IPS DF 6.9 (cell line): ENCODE data around the gene CCNQ.

ENCODE experiments used
- DNase-seq: peaks from one replicate; pipeline ENCODE4 v3.0.0-alpha.2; 2013; ENCODE audit warnings: low read depth, low spot score
- H3K27ac ChIP-seq: one replicate; pipeline ENCODE4 v1.5.1; 2013; ENCODE audit warnings: low read length, control low read depth
- H3K27me3 ChIP-seq: 2 replicates; pipeline ENCODE4 v1.6.1; 2013; ENCODE audit warnings: mild to moderate bottlenecking, low read length; ENCODE audit not compliant: control insufficient read depth, insufficient read depth
- H3K36me3 ChIP-seq: 2 replicates; pipeline ENCODE4 v1.6.1; 2013; ENCODE audit warnings: low read length; ENCODE audit not compliant: control insufficient read depth, insufficient read depth
- H3K4me1 ChIP-seq: 2 replicates; pipeline ENCODE4 v1.6.1; 2013; ENCODE audit warnings: low read length; ENCODE audit not compliant: control insufficient read depth, insufficient read depth
- H3K4me3 ChIP-seq: 2 replicates; pipeline ENCODE4 v1.5.1; 2013; ENCODE audit warnings: mild to moderate bottlenecking, low read length
- H3K9me3 ChIP-seq: 2 replicates; pipeline ENCODE4 v1.6.1; 2013; ENCODE audit warnings: low read length, inconsistent platforms; ENCODE audit not compliant: control insufficient read depth, insufficient read depth
- WGBS: extraction: QIAGEN DNeasy Blood & Tissue Kit; methylation state at CpG from one replicate; pipeline ENCODE4 v1.1.7; 2013; ENCODE audit warnings: mixed read lengths, missing lambda C conversion rate; ENCODE audit not compliant: insufficient read length, insufficient coverage; 5-methylcytosine and 5-hydroxymethylcytosine counted together

The CCNQ gene

DNA sequence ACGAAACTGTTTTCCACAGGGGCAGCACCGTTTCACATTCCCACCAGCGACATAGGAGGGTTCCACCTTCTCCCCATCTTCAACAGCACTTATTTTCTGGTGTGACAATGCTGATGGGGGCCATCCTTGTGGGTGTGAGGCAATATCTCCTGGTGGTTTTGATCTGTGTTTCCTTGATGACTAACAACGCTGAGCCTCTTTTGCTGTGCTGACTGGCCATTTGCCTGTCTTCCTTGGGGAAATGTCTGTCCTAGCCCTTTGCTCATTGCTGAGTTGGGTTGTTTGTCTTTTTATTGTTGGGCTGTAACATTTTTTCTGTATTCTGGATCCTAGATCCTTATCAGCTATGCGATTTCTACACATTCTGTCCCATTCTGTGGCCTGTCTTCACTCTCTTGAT lies 47.8 kb downstream of the CCNQ start:
- no peaks in the 10 kb centered on the region for H3K9me3 ChIP-seq
- no peak overlapping the region for H3K4me3 ChIP-seq
- no peak overlapping the region for H3K27ac ChIP-seq
- no peaks in the 10 kb centered on the region for H3K27me3 ChIP-seq
- no peak for DNase-seq
- no peaks in the 10 kb centered on the region for H3K4me1 ChIP-seq
- WGBS = no CpG with 5 or more reads among the region's 5 CpGs
- H3K36me3 ChIP-seq = no peaks in the 10 kb centered on the region

DNA sequence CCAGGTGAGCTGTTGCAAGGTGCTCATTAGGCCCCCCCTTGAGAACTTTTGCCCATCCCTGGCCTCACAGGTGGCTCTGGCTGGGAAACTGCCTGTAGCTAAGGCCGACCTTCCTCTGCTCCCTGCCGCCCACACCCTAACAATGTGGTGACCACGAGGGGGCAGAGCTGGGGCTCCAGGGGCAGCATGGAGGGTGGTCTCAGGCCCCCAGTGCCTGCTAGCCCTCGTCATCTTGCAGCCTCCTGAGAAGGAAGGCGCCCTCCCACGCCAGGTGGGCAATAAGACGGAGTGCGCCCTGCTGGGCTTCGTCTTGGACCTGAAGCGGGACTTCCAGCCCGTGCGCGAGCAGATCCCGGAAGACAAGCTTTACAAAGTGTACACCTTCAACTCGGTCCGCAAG lies 49.1 kb downstream of the CCNQ start:
- no CpG with 5 or more reads among the region's 16 CpGs for WGBS
- H3K27me3 ChIP-seq = no peaks in the 10 kb centered on the region
- no peak overlapping the region for H3K4me3 ChIP-seq
- H3K27ac ChIP-seq = no peak overlapping the region
- DNase-seq = no peak
- no peaks in the 10 kb centered on the region for H3K9me3 ChIP-seq
- no peaks in the 10 kb centered on the region for H3K36me3 ChIP-seq
- H3K4me1 ChIP-seq = no peaks in the 10 kb centered on the region; the same call in 1 of the 2 replicates

DNA sequence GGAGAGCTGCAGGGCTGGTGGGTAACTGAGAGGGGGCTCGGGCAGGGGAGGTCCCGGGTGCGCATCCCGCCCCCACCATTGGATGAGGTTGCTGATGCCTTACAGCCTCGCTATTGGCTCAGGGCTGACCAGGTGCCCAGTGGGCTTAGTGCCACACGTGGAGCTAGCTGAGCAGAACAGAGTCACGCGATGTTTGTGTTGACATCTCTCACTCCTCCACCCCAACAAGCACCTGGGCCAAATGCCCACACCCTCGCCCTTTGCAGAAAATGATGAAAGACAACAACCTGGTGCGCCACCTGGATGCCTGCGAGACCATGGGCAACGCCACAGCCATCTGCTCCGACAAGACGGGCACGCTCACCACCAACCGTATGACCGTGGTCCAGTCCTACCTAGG lies 49.7 kb downstream of the CCNQ start:
- H3K27ac ChIP-seq = no peak overlapping the region
- H3K4me3 ChIP-seq = no peak overlapping the region
- no peak for DNase-seq
- no peaks in the 10 kb centered on the region for H3K9me3 ChIP-seq
- no peaks in the 10 kb centered on the region; the same call in 1 of the 2 replicates for H3K4me1 ChIP-seq
- H3K36me3 ChIP-seq = no peaks in the 10 kb centered on the region
- no peaks in the 10 kb centered on the region for H3K27me3 ChIP-seq
- no CpG with 5 or more reads among the region's 17 CpGs for WGBS

DNA sequence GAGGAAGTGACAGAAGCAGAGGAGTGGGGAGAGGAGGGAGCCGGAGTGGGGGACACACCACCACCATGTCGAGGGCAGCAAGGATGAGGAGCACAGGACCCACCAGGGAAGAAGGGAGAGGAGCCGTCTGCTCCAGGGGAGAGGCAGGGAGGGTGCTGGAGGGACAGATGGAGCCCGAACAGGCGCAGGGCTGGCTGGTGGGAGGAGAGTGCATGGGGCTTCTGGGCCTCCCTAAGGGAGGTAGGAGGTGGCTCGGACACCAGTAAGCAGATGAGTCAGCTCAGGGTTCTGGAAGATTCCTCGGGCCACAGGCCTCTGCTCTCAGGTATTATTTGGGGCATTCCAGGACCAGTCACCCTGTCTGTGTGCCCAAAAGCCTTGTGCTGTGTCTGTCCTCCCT lies 51.7 kb downstream of the CCNQ start:
- no peak overlapping the region for H3K4me3 ChIP-seq
- no peak overlapping the region for H3K27ac ChIP-seq
- DNase-seq = no peak
- H3K4me1 ChIP-seq = no peaks in the 10 kb centered on the region; the same call in 1 of the 2 replicates
- no peaks in the 10 kb centered on the region for H3K27me3 ChIP-seq
- no CpG with 5 or more reads among the region's 7 CpGs for WGBS
- no peaks in the 10 kb centered on the region for H3K36me3 ChIP-seq
- H3K9me3 ChIP-seq = no peaks in the 10 kb centered on the region

DNA sequence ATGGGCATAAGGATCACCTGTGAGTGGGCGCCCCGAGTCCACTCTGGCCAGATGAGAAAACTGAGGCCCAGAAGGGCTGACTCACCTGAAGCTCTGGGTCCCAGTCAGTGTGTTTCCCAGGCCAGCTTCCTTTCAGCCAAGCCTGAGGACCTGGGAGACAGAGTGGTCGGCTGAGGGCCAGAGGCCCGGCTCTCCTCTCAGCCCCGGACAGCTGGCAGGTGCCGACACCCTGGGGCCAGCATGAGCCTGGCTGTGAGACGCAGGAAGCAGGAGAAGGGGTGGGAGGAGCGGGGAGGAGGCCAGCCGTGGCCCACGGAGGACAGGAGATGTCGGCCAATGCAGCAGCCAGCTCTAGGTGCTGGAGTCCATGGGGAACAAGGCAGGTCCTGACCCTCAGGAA lies 52.6 kb downstream of the CCNQ start:
- Histone ChIP-seq H3K27ac (no peak overlapping the region), H3K27me3 (no peaks in the 10 kb centered on the region), H3K36me3 (no peaks in the 10 kb centered on the region), H3K4me1 (no peaks in the 10 kb centered on the region; the same call in 1 of the 2 replicates), H3K4me3 (no peak overlapping the region), H3K9me3 (no peaks in the 10 kb centered on the region)
- no peak for DNase-seq
- no CpG with 5 or more reads among the region's 11 CpGs for WGBS

DNA sequence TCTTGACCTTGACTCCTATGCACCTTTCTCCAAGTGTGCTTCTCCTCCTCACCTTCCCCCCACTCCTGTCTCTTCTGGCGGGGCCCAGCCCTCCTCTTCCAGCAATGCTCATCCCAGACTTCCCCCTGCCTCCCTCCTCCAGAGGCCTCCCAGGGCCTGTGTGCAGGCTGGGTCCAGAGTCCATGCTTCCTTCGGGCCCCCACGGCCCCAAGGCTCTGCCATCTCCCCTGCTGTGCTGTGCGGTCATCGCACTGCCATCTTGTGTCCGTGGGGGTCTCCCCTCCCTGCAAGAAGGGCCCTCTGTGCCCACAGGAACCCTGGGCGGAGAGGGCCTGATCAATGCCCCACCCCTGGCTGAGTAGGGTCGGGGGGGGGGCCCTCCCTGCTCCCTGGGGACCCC lies 54.2 kb downstream of the CCNQ start:
- no CpG with 5 or more reads among the region's 8 CpGs for WGBS
- Histone ChIP-seq H3K27ac (no peak overlapping the region), H3K4me1 (no peaks in the 10 kb centered on the region; the same call in 1 of the 2 replicates), H3K4me3 (no peak overlapping the region), H3K36me3 (no peaks in the 10 kb centered on the region), H3K9me3 (no peaks in the 10 kb centered on the region), H3K27me3 (no peaks in the 10 kb centered on the region)
- no peak for DNase-seq

DNA sequence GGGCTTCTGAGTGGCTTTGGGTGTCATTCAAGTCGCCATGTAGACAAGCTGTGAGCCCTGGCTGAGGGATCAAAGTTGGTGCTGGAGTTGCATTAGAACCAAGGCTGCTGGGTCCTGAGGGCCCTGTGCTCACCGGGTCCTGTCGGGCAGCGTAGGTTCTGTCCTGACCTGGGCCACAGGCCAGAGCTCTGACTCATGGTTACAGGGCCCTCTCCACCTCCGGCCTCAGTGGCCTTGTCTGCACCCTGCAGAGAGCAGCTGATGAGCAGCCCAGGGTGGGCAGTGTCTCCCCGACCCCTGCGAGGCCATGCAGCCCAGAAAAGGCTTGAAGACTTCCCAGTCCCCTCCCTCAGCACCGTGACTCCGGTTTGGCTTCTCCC lies 59.0 kb downstream of the CCNQ start:
- Histone ChIP-seq H3K27me3 (no peaks in the 10 kb centered on the region), H3K27ac (no peak overlapping the region), H3K4me3 (no peak overlapping the region), H3K9me3 (no peaks in the 10 kb centered on the region), H3K4me1 (no peaks in the 10 kb centered on the region; the same call in 1 of the 2 replicates), H3K36me3 (no peaks in the 10 kb centered on the region)
- WGBS = no CpG with 5 or more reads among the region's 9 CpGs
- DNase-seq = no peak

DNA sequence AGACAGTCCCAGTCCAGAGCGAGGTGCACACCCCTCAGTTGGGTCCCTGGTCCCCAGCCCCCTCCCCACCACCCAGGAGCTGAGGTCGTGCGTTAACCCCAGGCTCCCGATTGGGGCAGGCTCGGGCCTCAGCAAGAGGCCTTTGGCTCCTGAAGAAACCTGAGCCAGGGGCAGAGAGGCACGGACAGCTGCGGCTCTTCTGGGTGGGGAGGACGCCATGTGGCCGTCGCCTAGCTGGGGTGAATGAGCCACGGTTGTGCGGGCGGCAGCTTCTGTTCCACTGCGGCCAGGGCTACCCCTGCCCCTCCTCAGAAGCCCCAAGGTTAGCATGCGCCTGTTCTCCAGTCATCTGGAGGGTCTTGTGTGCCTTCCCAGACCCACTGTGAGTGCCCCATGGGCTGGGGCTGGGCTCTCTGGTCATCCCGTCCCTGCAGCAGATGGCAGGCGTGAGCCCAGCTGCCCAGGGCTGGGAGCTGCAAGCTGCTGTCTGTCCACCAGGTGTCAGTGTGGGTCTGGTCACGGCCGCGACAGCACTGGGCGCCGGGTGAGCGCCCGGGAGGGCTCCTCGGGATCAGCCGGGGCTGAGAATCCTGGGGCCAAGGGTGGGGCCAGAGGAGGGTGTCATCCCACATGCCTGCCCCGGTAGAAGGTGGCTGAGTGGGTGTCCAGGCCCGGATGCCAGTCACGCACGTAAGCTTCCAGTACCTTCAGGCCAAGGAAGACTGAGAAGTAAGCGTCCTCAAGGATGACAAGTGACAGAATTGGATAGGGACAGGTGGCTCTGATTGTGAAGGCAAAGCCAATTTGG lies 59.6 kb downstream of the CCNQ start:
- WGBS = no CpG with 5 or more reads among the region's 31 CpGs

DNA sequence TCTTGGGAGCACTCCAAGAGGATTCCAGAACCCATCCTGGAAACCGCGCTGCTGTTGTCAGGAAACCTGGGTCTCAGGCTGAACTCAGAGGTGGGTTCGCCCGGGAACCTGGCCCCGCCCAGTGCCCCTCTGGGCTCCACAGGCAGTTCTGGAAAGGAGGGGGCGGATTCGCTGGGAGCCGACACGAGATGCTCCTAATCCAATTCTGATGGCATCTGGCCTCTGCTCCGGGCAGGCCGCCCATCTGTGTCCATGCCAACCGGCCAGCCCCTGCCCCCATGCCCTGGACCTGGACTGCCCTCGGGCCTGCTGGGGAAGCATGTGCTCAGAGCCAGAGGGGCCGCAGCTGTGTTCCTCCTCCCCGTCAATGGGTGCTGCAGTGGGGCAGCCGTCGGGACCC lies 60.5 kb downstream of the CCNQ start:
- DNase-seq = no peak
- no peak overlapping the region for H3K27ac ChIP-seq
- WGBS = no CpG with 5 or more reads among the region's 17 CpGs
- no peaks in the 10 kb centered on the region for H3K27me3 ChIP-seq
- H3K9me3 ChIP-seq = no peaks in the 10 kb centered on the region
- H3K4me1 ChIP-seq = no peaks in the 10 kb centered on the region; the same call in 1 of the 2 replicates
- H3K36me3 ChIP-seq = no peaks in the 10 kb centered on the region
- no peak overlapping the region for H3K4me3 ChIP-seq

More for the DNA sequence above, 59.6 kb downstream of the CCNQ start:
- H3K27ac ChIP-seq = no peak overlapping the region
- no peaks in the 10 kb centered on the region; the same call in 1 of the 2 replicates for H3K4me1 ChIP-seq
- no peaks in the 10 kb centered on the region for H3K27me3 ChIP-seq
- H3K4me3 ChIP-seq = no peak overlapping the region
- DNase-seq = peak; percentile 39
- H3K9me3 ChIP-seq = no peaks in the 10 kb centered on the region
- H3K36me3 ChIP-seq = no peaks in the 10 kb centered on the region
